A549 (cell line): Measurements from ENCODE around the gene MON1B.

Experiments
- CTCF ChIP-seq: fragments of >200 bp; sonication (Bioruptor Twin); formaldehyde crosslinking; IDR thresholded peaks from 3 replicates; pipeline ENCODE4 v1.5.1; 2016
- EHMT2 ChIP-seq: fragments of 200-600 bp; sonication (generic); IDR thresholded peaks from 2 replicates; pipeline ENCODE4 v1.6.1; 2016; ENCODE audit warnings: antibody characterized with exemption, low read depth, mild to moderate bottlenecking, moderate library complexity
- ELK1 ChIP-seq: fragments of 150-350 bp; IDR thresholded peaks from 2 replicates; pipeline ENCODE4 v1.6.1; 2014; ENCODE audit warnings: low read depth, mild to moderate bottlenecking, low read length
- EP300 ChIP-seq, 2 experiments: fragments of >200 bp; sonication (Bioruptor Twin); formaldehyde crosslinking; IDR thresholded peaks; 2 replicates in 1 of 2; 3 replicates in 1 of 2; pipeline ENCODE4 v1.6.1; 2016 to 2017
- MYC ChIP-seq: IDR thresholded peaks from 2 replicates; pipeline ENCODE4 v1.6.1; 2012; ENCODE audit warnings: mild to moderate bottlenecking, inconsistent platforms, low read length, improper control_type of control experiment, borderline replicate concordance
- POLR2A ChIP-seq: IDR thresholded peaks from 2 replicates; pipeline ENCODE4 v1.6.1; 2012; ENCODE audit warnings: mild to moderate bottlenecking, low read length
- RCOR1 ChIP-seq: fragments of 150-350 bp; IDR thresholded peaks from 2 replicates; pipeline ENCODE4 v1.6.1; 2014; ENCODE audit warnings: antibody characterized with exemption, low read length, low read depth
- RNF2 ChIP-seq: fragments of 200-600 bp; sonication (generic); IDR thresholded peaks from 2 replicates; pipeline ENCODE4 v1.6.1; 2016; ENCODE audit warnings: low read depth, mild to moderate bottlenecking, antibody characterized with exemption, moderate library complexity, borderline replicate concordance
- SMC3 ChIP-seq: fragments of >200 bp; sonication (Bioruptor Twin); formaldehyde crosslinking; IDR thresholded peaks from 3 replicates; pipeline ENCODE4 v1.6.1; 2018; ENCODE audit warnings: inconsistent platforms
- USF2 ChIP-seq: fragments of 450-650 bp; IDR thresholded peaks from 2 replicates; pipeline ENCODE4 v1.6.1; 2014; ENCODE audit warnings: antibody characterized with exemption
- ZNF302 ChIP-seq: fragments of 250-450 bp; sonication (Bioruptor Pico); IDR thresholded peaks from 2 replicates; pipeline ENCODE4 v1.9.0; 2021; ENCODE audit warnings: inconsistent platforms, mild to moderate bottlenecking, moderate library complexity
- TF ChIP-seq, protein P1 (sequence below): fragments of 250-450 bp; sonication (Bioruptor Pico); IDR thresholded peaks from 2 replicates; pipeline ENCODE4 v1.5.0; 2021; ENCODE audit warnings: mild to moderate bottlenecking, moderate library complexity, borderline replicate concordance
- TF ChIP-seq, protein P2 (sequence below): IDR thresholded peaks from 2 replicates; pipeline ENCODE4 v1.6.1; 2012

DNA sequence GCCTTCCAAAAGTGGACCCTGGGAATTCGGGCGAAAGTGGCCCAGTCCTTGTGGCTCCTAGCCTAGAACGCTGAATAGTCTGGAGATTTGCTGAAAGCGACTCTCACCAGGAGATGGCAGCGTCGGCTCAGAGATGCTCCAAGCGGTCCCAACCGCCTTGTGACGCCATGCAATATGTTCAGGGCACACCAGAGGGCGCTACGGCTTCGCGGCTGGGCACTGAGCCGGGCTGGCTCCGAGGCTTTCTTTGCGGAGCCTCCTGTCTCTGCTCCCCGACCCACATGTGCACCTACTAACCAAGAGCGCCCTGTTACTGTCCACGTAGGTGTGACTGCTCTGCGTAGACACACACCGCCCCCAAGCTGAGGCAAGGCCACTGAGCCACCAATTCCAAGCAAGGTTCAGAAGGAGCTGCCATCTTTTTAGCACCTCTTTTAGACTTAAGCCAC lies 45.1 kb downstream of the MON1B start:
- TF ChIP-seq, protein P1, sequence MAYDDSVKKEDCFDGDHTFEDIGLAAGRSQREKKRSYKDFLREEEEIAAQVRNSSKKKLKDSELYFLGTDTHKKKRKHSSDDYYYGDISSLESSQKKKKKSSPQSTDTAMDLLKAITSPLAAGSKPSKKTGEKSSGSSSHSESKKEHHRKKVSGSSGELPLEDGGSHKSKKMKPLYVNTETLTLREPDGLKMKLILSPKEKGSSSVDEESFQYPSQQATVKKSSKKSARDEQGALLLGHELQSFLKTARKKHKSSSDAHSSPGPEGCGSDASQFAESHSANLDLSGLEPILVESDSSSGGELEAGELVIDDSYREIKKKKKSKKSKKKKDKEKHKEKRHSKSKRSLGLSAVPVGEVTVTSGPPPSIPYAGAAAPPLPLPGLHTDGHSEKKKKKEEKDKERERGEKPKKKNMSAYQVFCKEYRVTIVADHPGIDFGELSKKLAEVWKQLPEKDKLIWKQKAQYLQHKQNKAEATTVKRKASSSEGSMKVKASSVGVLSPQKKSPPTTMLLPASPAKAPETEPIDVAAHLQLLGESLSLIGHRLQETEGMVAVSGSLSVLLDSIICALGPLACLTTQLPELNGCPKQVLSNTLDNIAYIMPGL (CRISPR knock-in tag), result no peak
- TF ChIP-seq SMC3 (peak; percentile 100), RNF2 (no peak), POLR2A (no peak), ELK1 (no peak), CTCF (peak; percentile 100), MYC (no peak; the same call in 1 of the 2 replicates), USF2 (no peak), EP300 (IDR thresholded peaks at IDR 0.05) (no peak), RCOR1 (no peak), EHMT2 (no peak), ZNF302 (CRISPR knock-in tag) (no peak)
- TF ChIP-seq, protein P2, sequence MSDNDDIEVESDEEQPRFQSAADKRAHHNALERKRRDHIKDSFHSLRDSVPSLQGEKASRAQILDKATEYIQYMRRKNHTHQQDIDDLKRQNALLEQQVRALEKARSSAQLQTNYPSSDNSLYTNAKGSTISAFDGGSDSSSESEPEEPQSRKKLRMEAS, result peak; percentile 80
